Esophagus muscularis mucosa (tissue), 4 donors: ENCODE data around the gene RENBP. TPM values are rescaled to one million over a fixed set of nuclear protein-coding genes. Genes with fewer than 3 reads are reported as not detected.

Source experiments
- DNase-seq: peaks from one replicate; pipeline ENCODE4 v3.0.0-alpha.2; 2017; ENCODE audit errors: extremely low spot score
- H3K27ac ChIP-seq, 4 donors: fragments of 200-600 bp; sonication (generic); replicated peaks in 1 of 4; 1 replicate in 3 of 4; 2 replicates in 1 of 4; pipeline ENCODE4 v1.5.1; 2016 to 2019; ENCODE audit warnings: mild to moderate bottlenecking in 1 of 4
- H3K27me3 ChIP-seq, 4 donors: fragments of 200-600 bp; sonication (generic); one replicate each; pipeline versions ENCODE4 v1.5.1 to v1.6.0; 2016 to 2019
- H3K36me3 ChIP-seq, 4 donors: fragments of 200-600 bp; sonication (generic); one replicate each; pipeline ENCODE4 v1.5.1; 2016 to 2019
- H3K4me1 ChIP-seq, 4 donors: fragments of 200-600 bp; sonication (generic); one replicate each; pipeline ENCODE4 v1.5.1; 2016 to 2019
- H3K4me3 ChIP-seq, 4 donors: fragments of 200-600 bp; sonication (generic); 1 replicate in 2 of 4; 2 replicates in 2 of 4; pipeline ENCODE4 v1.5.1; 2016 to 2019; ENCODE audit warnings: mild to moderate bottlenecking in 4 of 4, moderate library complexity in 1 of 4
- H3K9me3 ChIP-seq, 4 donors: fragments of 200-600 bp; sonication (generic); 1 replicate in 3 of 4; 2 replicates in 1 of 4; pipeline ENCODE4 v1.5.1; 2016 to 2019
- EP300 ChIP-seq: sonication (generic); formaldehyde crosslinking; IDR thresholded peaks from one replicate; pipeline ENCODE4 v1.6.1; 2017; ENCODE audit warnings: antibody characterized with exemption
- POLR2A ChIP-seq: fragments of 450-650 bp; IDR thresholded peaks from one replicate; pipeline ENCODE4 v1.6.1; 2017; ENCODE audit warnings: antibody characterized with exemption, moderate library complexity, mild to moderate bottlenecking, low read depth
- POLR2AphosphoS5 ChIP-seq, 2 donors: sonication (generic); formaldehyde crosslinking; IDR thresholded peaks; one replicate each; pipeline ENCODE4 v1.6.1; 2017; ENCODE audit warnings: antibody characterized with exemption in 2 of 2
- WGBS: methylation state at CpG from one replicate; pipeline ENCODE4 v1.1.5; 2018; 5-methylcytosine and 5-hydroxymethylcytosine counted together
- intact Hi-C: fragments of 100-400 bp; cut with DNase I; formaldehyde crosslinking; loops from one replicate; pipeline ENCODE4 v1.15.1; 2023
- total RNA-seq, 4 donors: library from RNA; depleted of rRNA; stranded (reverse); fragments of >200 nt; gene quantifications; one replicate each; pipeline versions ENCODE4 v1.1.0 to v1.2.1, GENCODE V29; 2016
- TF ChIP-seq, protein P1 (sequence below), 3 experiments: fragments of 200-600 bp in 2 of 3; fragments of 450-650 bp in 1 of 3; sonication (generic) in 2 of 3; IDR thresholded peaks; one replicate each; pipeline ENCODE4 v1.5.1; 2017 to 2019; ENCODE audit warnings: antibody characterized with exemption in 3 of 3, mild to moderate bottlenecking in 2 of 3, moderate library complexity in 1 of 3

RENBP gene
- total RNA-seq, 4 donors from 2014 or later: 8.0 to 12.6 (median 9.1) TPM

DNA sequence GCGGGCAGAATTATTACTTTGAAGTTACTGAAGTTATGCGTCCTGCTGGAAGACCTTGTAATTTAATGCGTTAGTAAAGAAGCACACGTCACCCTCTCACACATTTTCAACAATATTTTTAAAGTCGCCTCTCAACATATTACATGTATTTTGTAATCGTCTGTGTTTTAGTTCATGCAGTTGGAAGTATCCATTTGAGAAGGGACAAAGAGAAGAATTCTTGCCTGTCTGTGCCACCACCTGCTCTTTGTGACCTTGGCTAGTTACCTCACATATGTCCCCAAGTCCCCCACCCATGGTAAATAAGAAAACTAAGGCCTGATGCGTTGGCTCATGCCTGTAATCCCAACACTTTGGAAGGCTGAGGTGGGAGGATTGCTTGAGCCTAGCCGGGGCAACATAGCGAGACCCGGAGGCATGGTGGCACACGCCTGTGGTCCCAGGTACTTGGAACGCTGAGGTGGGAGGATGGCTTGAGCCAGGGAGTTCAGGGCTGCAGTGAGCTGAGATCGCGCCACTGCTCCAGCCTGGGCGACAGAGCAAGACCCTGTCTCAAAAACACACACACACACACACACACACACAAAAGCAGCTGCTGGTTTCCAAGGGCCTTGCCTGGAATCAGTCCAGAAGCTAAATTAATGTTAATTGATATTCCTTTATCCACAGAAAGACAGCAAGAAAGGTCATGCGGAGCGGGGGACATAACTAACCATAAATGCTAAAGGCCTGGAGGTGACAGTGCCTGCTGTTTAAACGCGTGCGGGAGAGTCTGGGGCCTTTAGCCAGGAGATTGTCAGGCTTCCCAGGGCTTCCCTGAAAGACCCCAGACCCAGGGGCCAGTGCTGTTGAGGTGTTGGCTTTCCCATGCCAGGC is 28.9 kb upstream of the RENBP start:
- H3K27me3 ChIP-seq: no peaks in the 10 kb centered on the region
- intact Hi-C loops: no loop called here
- H3K4me3 ChIP-seq: peak overlapping the region; percentile 65 to 81 (median 72)
- 47% methylated on average over 13 of the region's 20 CpGs for WGBS
- no peaks in the 10 kb centered on the region for H3K9me3 ChIP-seq
- H3K36me3 ChIP-seq: no peaks in the 10 kb centered on the region
- no peak for DNase-seq
- H3K27ac ChIP-seq: peak overlapping the region; percentile 95 to 99 (median 98)
- peaks cover 27 to 37% (median 34%) of the 10 kb centered on the region in 4 donors for H3K4me1 ChIP-seq
- no peak for TF ChIP-seq POLR2AphosphoS5 (IDR thresholded peaks at IDR 0.05)
- TF ChIP-seq EP300: no peak
- TF ChIP-seq, protein P1, sequence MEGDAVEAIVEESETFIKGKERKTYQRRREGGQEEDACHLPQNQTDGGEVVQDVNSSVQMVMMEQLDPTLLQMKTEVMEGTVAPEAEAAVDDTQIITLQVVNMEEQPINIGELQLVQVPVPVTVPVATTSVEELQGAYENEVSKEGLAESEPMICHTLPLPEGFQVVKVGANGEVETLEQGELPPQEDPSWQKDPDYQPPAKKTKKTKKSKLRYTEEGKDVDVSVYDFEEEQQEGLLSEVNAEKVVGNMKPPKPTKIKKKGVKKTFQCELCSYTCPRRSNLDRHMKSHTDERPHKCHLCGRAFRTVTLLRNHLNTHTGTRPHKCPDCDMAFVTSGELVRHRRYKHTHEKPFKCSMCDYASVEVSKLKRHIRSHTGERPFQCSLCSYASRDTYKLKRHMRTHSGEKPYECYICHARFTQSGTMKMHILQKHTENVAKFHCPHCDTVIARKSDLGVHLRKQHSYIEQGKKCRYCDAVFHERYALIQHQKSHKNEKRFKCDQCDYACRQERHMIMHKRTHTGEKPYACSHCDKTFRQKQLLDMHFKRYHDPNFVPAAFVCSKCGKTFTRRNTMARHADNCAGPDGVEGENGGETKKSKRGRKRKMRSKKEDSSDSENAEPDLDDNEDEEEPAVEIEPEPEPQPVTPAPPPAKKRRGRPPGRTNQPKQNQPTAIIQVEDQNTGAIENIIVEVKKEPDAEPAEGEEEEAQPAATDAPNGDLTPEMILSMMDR (IDR thresholded peaks at IDR 0.05): no peak
- no peak for TF ChIP-seq POLR2A

DNA sequence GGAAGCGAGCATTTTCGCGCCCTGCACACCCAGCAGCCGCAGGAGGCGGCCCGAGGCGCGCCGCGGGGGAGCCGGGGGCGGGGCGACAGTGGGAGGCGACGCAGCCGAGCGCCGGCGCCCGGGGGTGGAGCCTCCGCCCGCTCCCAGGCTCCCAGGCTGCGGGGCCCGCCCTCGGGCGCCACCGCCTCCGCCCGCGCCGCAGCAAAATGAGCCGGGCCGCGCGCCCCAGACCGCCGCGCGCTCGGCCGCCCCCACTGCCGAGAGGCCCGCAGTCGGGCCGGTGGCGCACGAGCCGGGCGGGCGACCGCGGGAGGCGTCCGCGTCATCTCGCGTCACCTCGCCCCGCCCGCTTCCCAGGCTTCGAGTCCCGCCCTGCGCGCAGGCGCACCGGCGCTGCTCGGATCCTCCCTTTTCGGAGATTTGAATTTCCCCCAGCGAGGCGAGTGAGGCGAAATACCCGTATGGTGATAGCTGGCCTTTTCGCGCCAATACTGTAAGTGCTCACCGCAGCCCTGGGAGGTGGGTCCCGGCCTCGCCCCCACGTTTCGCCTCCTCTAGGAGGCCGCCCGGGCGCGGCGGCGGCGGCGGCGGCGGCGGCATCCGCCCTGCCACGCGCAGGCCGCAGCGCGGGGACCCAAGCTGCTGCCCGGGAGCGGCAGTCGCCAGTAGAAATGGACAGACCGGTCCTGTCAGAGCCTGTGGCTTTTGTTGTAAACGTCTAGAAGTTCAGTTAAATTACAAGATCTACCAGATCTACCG is 28.1 kb upstream of the RENBP start, which contains the start of gene TMEM187:
TSS of gene TMEM187 (plus strand) at position 387 of the 759 bp plus-strand sequence. CDS start 9,309 bp downstream, outside the sequence.
- Histone ChIP-seq H3K4me1 (peaks cover 35 to 45% (median 42%) of the 10 kb centered on the region in 4 donors), H3K36me3 (no peaks in the 10 kb centered on the region), H3K4me3 (peak within 1 kb of the TSS; percentile 65 to 81 (median 72)), H3K27ac (peak within 1 kb of the TSS; percentile 95 to 99 (median 98)), H3K27me3 (no peaks in the 10 kb centered on the region), H3K9me3 (no peaks in the 10 kb centered on the region)
- DNase-seq: peak; percentile 96
- intact Hi-C loops: no loop called here
- WGBS: 18% methylated on average over 17 of the region's 103 CpGs
- TF ChIP-seq, protein P1 (IDR thresholded peaks at IDR 0.05): no peak
- TF ChIP-seq POLR2AphosphoS5 (IDR thresholded peaks at IDR 0.05): peak; percentile 69 to 70

DNA sequence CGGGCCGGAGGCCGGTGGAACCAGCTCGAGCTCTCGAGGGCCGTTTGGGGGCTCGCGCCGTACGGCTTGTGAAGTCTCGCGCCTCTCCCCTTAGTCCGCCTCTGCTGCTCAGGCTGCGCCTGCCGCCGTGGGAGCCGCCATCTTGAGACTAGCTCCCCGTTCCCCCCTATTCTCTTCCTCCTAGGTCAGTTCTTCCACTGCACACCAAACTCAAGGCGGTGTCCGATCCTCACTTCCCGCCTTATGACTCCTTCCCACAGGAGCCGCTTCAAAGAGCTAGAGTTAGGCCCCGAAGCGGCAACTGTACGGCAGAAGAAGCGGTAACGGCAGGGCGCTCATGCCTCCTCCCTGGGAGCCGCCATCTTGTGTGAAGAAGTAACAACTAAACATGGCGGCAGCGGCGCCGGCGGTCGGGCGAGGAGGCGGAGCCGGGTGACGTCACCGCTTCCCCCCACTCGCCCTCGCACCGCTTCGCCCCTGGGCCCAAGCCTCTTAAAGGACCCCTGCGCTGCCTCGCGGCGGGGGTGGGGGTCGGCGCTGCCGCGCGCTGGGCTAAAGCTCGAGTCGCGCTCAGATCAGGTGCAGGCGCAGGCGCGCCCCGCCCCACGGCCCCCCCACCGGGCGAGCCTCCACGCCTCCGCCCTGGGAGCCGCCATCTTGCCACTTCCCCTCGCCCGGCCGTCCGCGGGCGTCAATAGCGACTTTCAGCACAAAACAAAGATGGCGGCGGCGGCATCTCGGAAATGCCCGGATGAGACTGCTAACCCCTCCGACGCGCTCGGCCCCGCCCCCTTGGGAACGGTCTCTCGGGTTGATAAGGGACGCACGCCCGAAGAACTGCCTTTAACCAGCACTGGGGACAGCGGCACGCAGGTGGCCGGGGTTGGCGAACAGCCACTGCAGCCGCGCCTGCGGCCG is 27.3 kb upstream of the RENBP start, which contains the start of gene HCFC1:
TSS of gene HCFC1 (minus strand) at position 369 of the 918 bp plus-strand sequence. CDS start 978 bp downstream, outside the sequence.
- Histone ChIP-seq H3K4me3 (peak within 1 kb of the TSS; percentile 65 to 81 (median 72)), H3K4me1 (peaks cover 44 to 53% (median 50%) of the 10 kb centered on the region in 4 donors), H3K27me3 (no peaks in the 10 kb centered on the region), H3K27ac (peak within 1 kb of the TSS; percentile 95 to 99 (median 98)), H3K36me3 (no peaks in the 10 kb centered on the region), H3K9me3 (no peaks in the 10 kb centered on the region)
- 16% methylated on average over 89 of the region's 96 CpGs for WGBS
- DNase-seq: peak; percentile 94
- TF ChIP-seq POLR2AphosphoS5 (IDR thresholded peaks at IDR 0.05): peak; percentile 54 to 73
- TF ChIP-seq POLR2A: no peak
- intact Hi-C loops: no loop called here

DNA sequence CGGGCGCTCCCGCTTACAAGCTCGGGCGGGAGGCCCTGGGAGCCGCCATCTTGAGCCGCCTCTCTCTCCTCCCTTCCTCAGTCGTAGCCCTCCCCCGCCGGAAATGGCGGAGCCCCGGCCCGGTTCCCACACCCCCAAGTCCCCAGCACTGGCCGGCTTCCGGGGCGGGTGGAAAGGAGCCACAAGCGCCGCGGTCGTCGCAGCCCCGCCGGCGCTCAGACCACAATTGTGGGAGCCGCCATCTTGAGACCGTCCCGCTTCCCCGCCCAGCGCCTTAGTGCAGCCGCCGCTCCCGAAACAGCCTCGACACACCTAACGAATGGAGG is 26.6 kb upstream of the RENBP start:
- 18% methylated on average over 7 of the region's 34 CpGs for WGBS
- no peaks in the 10 kb centered on the region for H3K36me3 ChIP-seq
- TF ChIP-seq POLR2AphosphoS5 (IDR thresholded peaks at IDR 0.05) (peak; percentile 76 to 78), POLR2A (peak; percentile 65), EP300 (no peak)
- TF ChIP-seq, protein P1 (IDR thresholded peaks at IDR 0.05): no peak
- peak overlapping the region; percentile 65 to 81 (median 72) for H3K4me3 ChIP-seq
- no peaks in the 10 kb centered on the region for H3K9me3 ChIP-seq
- H3K27ac ChIP-seq: peak overlapping the region; percentile 95 to 99 (median 98)
- no peaks in the 10 kb centered on the region for H3K27me3 ChIP-seq
- peaks cover 50 to 60% (median 57%) of the 10 kb centered on the region in 4 donors for H3K4me1 ChIP-seq
- intact Hi-C loops: no loop called here
- DNase-seq: peak; percentile 93
